HepG2 (cell line): ENCODE measurements around the gene LOXL4. TPM values are rescaled to one million over a fixed set of nuclear protein-coding genes. Genes with fewer than 3 reads are reported as not detected.

Source experiments
- AKAP8 ChIP-seq: sonication (generic); formaldehyde crosslinking; IDR thresholded peaks from 2 replicates; pipeline ENCODE4 v1.5.1; 2020; ENCODE audit warnings: mild to moderate bottlenecking, missing genetic modification reagents
- ATAD3A ChIP-seq: sonication (generic); formaldehyde crosslinking; IDR thresholded peaks from 2 replicates; pipeline ENCODE4 v1.4.0; 2020; ENCODE audit warnings: missing genetic modification reagents
- CSRNP2 ChIP-seq: sonication (generic); formaldehyde crosslinking; conservative IDR thresholded peaks from 2 replicates; pipeline ENCODE4 v1.8.0; 2022; ENCODE audit warnings: low read depth, missing genetic modification reagents
- FOXJ3 ChIP-seq: sonication (generic); formaldehyde crosslinking; IDR thresholded peaks from 2 replicates; pipeline ENCODE4 v1.4.0; 2020; ENCODE audit warnings: missing genetic modification reagents, mild to moderate bottlenecking, borderline replicate concordance
- GLI4 ChIP-seq: sonication (generic); formaldehyde crosslinking; IDR thresholded peaks from 2 replicates; pipeline ENCODE4 v1.5.1; 2020; ENCODE audit warnings: missing genetic modification reagents, mild to moderate bottlenecking, moderate library complexity, borderline replicate concordance
- GTF3A ChIP-seq: sonication (generic); formaldehyde crosslinking; conservative IDR thresholded peaks from 2 replicates; pipeline ENCODE4 v1.4.0; 2020; ENCODE audit warnings: mild to moderate bottlenecking, missing genetic modification reagents
- HDAC6 ChIP-seq: fragments of 200-600 bp; sonication (generic); IDR thresholded peaks from 2 replicates; pipeline ENCODE4 v1.7.0; 2017; ENCODE audit warnings: mild to moderate bottlenecking, antibody characterized with exemption, low read length, low read depth
- IKZF1 ChIP-seq: fragments of 450-650 bp; IDR thresholded peaks from 2 replicates; pipeline ENCODE4 v1.7.1; 2016
- MIER3 ChIP-seq: IDR thresholded peaks from 2 replicates; pipeline ENCODE4 v1.6.1; 2016; ENCODE audit warnings: missing compliant biosample characterization, borderline replicate concordance
- MLX ChIP-seq: IDR thresholded peaks from 2 replicates; pipeline ENCODE4 v1.6.1; 2016
- NFE2L2 ChIP-seq: fragments of 150-350 bp; IDR thresholded peaks from 2 replicates; pipeline ENCODE4 v1.6.1; 2014; ENCODE audit warnings: low read length
- PHF21A ChIP-seq: sonication (generic); formaldehyde crosslinking; IDR thresholded peaks from 2 replicates; pipeline ENCODE4 v1.5.0; 2020; ENCODE audit warnings: mild to moderate bottlenecking, missing genetic modification reagents
- PHF5A ChIP-seq: IDR thresholded peaks from one replicate; pipeline ENCODE4 v1.6.1; 2018; ENCODE audit warnings: low read depth, missing genetic modification reagents; ENCODE audit not compliant: unreplicated experiment
- RBM22 ChIP-seq: fragments of 200-400 bp; formaldehyde crosslinking; optimal IDR thresholded peaks from 2 replicates; pipeline ENCODE3; 2017; ENCODE audit warnings: mild to moderate bottlenecking, low read length, moderate library complexity
- SP2 ChIP-seq: sonication (generic); formaldehyde crosslinking; IDR thresholded peaks from 2 replicates; pipeline ENCODE4 v1.5.1; 2020; ENCODE audit warnings: mild to moderate bottlenecking, missing genetic modification reagents
- SP4 ChIP-seq: sonication (generic); formaldehyde crosslinking; IDR thresholded peaks from 2 replicates; pipeline ENCODE4 v1.8.1; 2023; ENCODE audit warnings: mild to moderate bottlenecking, missing genetic modification reagents
- ZC3H4 ChIP-seq: sonication (generic); formaldehyde crosslinking; IDR thresholded peaks from 2 replicates; pipeline ENCODE4 v1.4.0; 2020; ENCODE audit warnings: missing genetic modification reagents, borderline replicate concordance
- ZFP36L2 ChIP-seq: sonication (generic); formaldehyde crosslinking; IDR thresholded peaks from 2 replicates; pipeline ENCODE4 v1.4.0; 2020; ENCODE audit warnings: missing genetic modification reagents
- ZKSCAN8 ChIP-seq: IDR thresholded peaks from 2 replicates; pipeline ENCODE4 v1.6.1; 2016; ENCODE audit warnings: borderline replicate concordance, missing genetic modification reagents, missing compliant biosample characterization
- ZNF232 ChIP-seq: sonication (generic); formaldehyde crosslinking; IDR thresholded peaks from 2 replicates; pipeline ENCODE4 v1.4.0; 2020; ENCODE audit warnings: missing genetic modification reagents, borderline replicate concordance
- ZNF556 ChIP-seq: sonication (generic); formaldehyde crosslinking; IDR thresholded peaks from 2 replicates; pipeline ENCODE4 v1.4.0; 2020; ENCODE audit warnings: mild to moderate bottlenecking, missing genetic modification reagents, borderline replicate concordance
- ZNF577 ChIP-seq: sonication (generic); formaldehyde crosslinking; IDR thresholded peaks from 2 replicates; pipeline ENCODE4 v1.4.0; 2020; ENCODE audit warnings: mild to moderate bottlenecking, low read depth, missing genetic modification reagents, borderline replicate concordance
- ZNF629 ChIP-seq: sonication (generic); formaldehyde crosslinking; conservative IDR thresholded peaks from 2 replicates; pipeline ENCODE4 v1.5.0; 2020; ENCODE audit warnings: missing genetic modification reagents
- ZNF720 ChIP-seq: sonication (generic); formaldehyde crosslinking; IDR thresholded peaks from 2 replicates; pipeline ENCODE4 v1.4.0; 2020; ENCODE audit warnings: missing genetic modification reagents
- ZNF746 ChIP-seq: sonication (generic); formaldehyde crosslinking; IDR thresholded peaks from 2 replicates; pipeline ENCODE4 v1.8.0; 2022; ENCODE audit warnings: mild to moderate bottlenecking, missing genetic modification reagents
- ZSCAN29 ChIP-seq: sonication (generic); formaldehyde crosslinking; conservative IDR thresholded peaks from 2 replicates; pipeline ENCODE4 v1.4.0; 2020; ENCODE audit warnings: mild to moderate bottlenecking, missing genetic modification reagents
- polyA plus RNA-seq, 8 experiments: library from polyadenylated mRNA; depleted of rRNA in 3 of 8; stranded (reverse) in 7 of 8; unstranded in 1 of 8; fragments of >200 nt; fragmentation: Illumina TruSeq in 4 of 8; extraction: Trizol in 4 of 8; gene quantifications; 2 replicates each; pipeline versions ENCODE4 v1.2.1 to v1.2.3, GENCODE V29; 2011 to 2016; ENCODE audit warnings: low read depth in 4 of 8, missing spikeins in 1 of 8, mixed read lengths in 1 of 8; ENCODE audit not compliant: insufficient read depth in 1 of 8
- total RNA-seq, 5 experiments: library from RNA; depleted of rRNA; stranded (reverse); fragments of >200 nt; fragmentation: Illumina TruSeq; extraction: Trizol; gene quantifications; 2 replicates each; pipeline ENCODE4 v1.2.3, GENCODE V29; 2016; ENCODE audit warnings: low read depth in 1 of 5
- TF ChIP-seq, protein P1 (sequence below): sonication (generic); formaldehyde crosslinking; conservative IDR thresholded peaks from 2 replicates; pipeline ENCODE4 v1.4.0; 2020; ENCODE audit warnings: missing genetic modification reagents

The LOXL4 gene
- total and polyA plus RNA-seq, 2 of the 13 experiments (the other 11 are each of a cell fraction or from before 2014, with no cell fraction given) = 8.8 to 21.1 TPM

DNA sequence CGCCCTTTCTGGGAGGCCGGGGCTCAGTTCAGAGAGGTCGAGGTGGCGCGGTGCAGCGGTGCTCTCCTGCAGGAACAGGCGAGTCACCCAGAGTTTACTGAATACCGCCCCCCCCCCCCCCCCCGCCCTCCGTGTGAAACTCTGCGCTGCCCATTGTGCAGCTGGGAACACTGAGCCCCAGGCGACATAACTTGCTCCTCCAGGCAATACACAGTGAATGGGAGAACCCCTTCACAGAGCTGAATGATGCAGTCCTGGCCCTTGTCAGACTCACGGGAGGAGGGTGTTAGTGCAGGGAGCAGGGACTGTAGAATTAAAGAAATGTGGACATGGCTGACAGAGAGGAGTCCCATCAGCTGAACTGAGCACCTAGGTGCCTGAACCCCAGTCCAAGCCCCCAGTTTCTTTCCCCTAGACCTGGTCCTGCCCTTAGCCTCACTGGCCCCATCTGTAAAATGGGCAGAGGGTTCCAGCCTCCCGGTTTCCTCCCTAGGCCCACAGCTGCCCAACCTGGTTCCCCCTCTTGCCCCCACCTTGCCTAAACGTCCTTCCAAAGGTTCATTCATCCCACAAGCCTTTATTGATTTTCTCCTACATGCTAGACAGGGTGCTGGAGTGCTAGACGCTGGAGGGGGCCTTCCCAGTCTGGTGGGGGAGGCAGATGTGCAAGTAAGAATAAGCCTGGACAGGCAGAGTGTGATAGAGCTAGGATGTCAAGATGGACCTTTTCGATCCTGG, 869 bp upstream of the LOXL4 start (continued):
- TF ChIP-seq MIER3 (CRISPR knock-in tag) = no peak
- no peak for TF ChIP-seq ZNF746 (CRISPR knock-in tag)
- TF ChIP-seq ZNF720 (CRISPR knock-in tag) = no peak
- TF ChIP-seq ZSCAN29 (CRISPR knock-in tag) = no peak
- no peak for TF ChIP-seq IKZF1
- no peak for TF ChIP-seq RBM22
- no peak for TF ChIP-seq CSRNP2 (CRISPR knock-in tag)
- no peak for TF ChIP-seq PHF5A (CRISPR knock-in tag)
- no peak for TF ChIP-seq PHF21A (CRISPR knock-in tag)
- TF ChIP-seq ZNF629 (CRISPR knock-in tag) = peak; percentile 99
- TF ChIP-seq ZC3H4 = no peak
- no peak for TF ChIP-seq ZNF232 (CRISPR knock-in tag)
- TF ChIP-seq AKAP8 = no peak
- no peak for TF ChIP-seq ZFP36L2 (CRISPR knock-in tag)
- no peak for TF ChIP-seq ZNF577
- TF ChIP-seq MLX (CRISPR knock-in tag) = no peak
- TF ChIP-seq, protein P1, sequence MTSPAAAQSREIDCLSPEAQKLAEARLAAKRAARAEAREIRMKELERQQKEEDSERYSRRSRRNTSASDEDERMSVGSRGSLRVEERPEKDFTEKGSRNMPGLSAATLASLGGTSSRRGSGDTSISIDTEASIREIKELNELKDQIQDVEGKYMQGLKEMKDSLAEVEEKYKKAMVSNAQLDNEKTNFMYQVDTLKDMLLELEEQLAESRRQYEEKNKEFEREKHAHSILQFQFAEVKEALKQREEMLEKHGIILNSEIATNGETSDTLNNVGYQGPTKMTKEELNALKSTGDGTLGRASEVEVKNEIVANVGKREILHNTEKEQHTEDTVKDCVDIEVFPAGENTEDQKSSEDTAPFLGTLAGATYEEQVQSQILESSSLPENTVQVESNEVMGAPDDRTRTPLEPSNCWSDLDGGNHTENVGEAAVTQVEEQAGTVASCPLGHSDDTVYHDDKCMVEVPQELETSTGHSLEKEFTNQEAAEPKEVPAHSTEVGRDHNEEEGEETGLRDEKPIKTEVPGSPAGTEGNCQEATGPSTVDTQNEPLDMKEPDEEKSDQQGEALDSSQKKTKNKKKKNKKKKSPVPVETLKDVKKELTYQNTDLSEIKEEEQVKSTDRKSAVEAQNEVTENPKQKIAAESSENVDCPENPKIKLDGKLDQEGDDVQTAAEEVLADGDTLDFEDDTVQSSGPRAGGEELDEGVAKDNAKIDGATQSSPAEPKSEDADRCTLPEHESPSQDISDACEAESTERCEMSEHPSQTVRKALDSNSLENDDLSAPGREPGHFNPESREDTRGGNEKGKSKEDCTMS (CRISPR knock-in tag) = no peak
- TF ChIP-seq ZKSCAN8 (CRISPR knock-in tag) = no peak
- no peak for TF ChIP-seq FOXJ3
- no peak for TF ChIP-seq HDAC6
- TF ChIP-seq SP2 (CRISPR knock-in tag) = no peak
- no peak for TF ChIP-seq GLI4 (CRISPR knock-in tag)
- no peak for TF ChIP-seq GTF3A (CRISPR knock-in tag)
- TF ChIP-seq NFE2L2 = no peak
- TF ChIP-seq SP4 (CRISPR knock-in tag) = no peak
- no peak for TF ChIP-seq ATAD3A
- TF ChIP-seq ZNF556 (CRISPR knock-in tag) = no peak; the same call in 1 of the 2 replicates
